HEK293 (cell line): ENCODE results near the gene CCNB1IP1.

Experiments used
- CTCF ChIA-PET: fragments of 350-600 bp; formaldehyde crosslinking; extraction: SDS; loops from one replicate; lab custom pipeline; 2021; ENCODE audit warnings: antibody characterized with exemption; lab: Yijun Ruan, JAX
- POLR2A ChIA-PET: fragments of 300-600 bp; formaldehyde crosslinking; extraction: SDS; loops from one replicate; lab custom pipeline; 2020; ENCODE audit warnings: antibody characterized with exemption, inconsistent platforms; lab: Yijun Ruan, JAX
- H3K27ac ChIP-seq: fragments of 200-500 bp; sonication (Bioruptor generic); 2 replicates; pipeline ENCODE4 v1.5.1; 2014; ENCODE audit warnings: low read depth, low read length, control low read depth, inconsistent platforms; ENCODE audit errors: extremely low read depth
- H3K36me3 ChIP-seq, 2 experiments: fragments of 200-500 bp in 1 of 2; sonication (Bioruptor generic) in 1 of 2; 1 replicate in 1 of 2; 2 replicates in 1 of 2; pipeline ENCODE4 v1.5.1; 2014 to 2017; ENCODE audit warnings: inconsistent platforms in 2 of 2, low read length in 2 of 2; ENCODE audit not compliant: control insufficient read depth in 2 of 2, insufficient read depth in 1 of 2
- H3K4me1 ChIP-seq: fragments of 200-500 bp; sonication (Bioruptor generic); 2 replicates; pipeline ENCODE4 v1.5.1; 2014; ENCODE audit warnings: mild to moderate bottlenecking, low read length, inconsistent platforms; ENCODE audit not compliant: control insufficient read depth, insufficient read depth
- H3K4me3 ChIP-seq: 2 replicates; pipeline ENCODE4 v1.5.1; 2011; ENCODE audit warnings: low read depth, mild to moderate bottlenecking, control low read depth, low read length, moderate library complexity
- H3K9me3 ChIP-seq: fragments of 200-500 bp; sonication (Bioruptor generic); 2 replicates; pipeline ENCODE4 v1.5.1; 2014; ENCODE audit warnings: low read depth, low read length, inconsistent platforms; ENCODE audit not compliant: control insufficient read depth, insufficient read depth
- BCL11A ChIP-seq: fragments of 450-650 bp; formaldehyde crosslinking; IDR thresholded peaks from 2 replicates; pipeline ENCODE4 v1.5.1; 2016; ENCODE audit warnings: low read depth, missing biosample characterization, missing genetic modification characterization
- EGR2 ChIP-seq: fragments of 450-650 bp; formaldehyde crosslinking; IDR thresholded peaks from 2 replicates; pipeline ENCODE4 v1.5.1; 2016; ENCODE audit warnings: low read depth, missing biosample characterization, missing genetic modification characterization
- GLIS1 ChIP-seq: fragments of 450-650 bp; formaldehyde crosslinking; IDR thresholded peaks from 2 replicates; pipeline ENCODE4 v1.5.1; 2016; ENCODE audit warnings: missing biosample characterization, missing genetic modification characterization
- GLIS2 ChIP-seq: fragments of 450-650 bp; formaldehyde crosslinking; IDR thresholded peaks from 2 replicates; pipeline ENCODE4 v1.5.1; 2016; ENCODE audit warnings: missing biosample characterization, missing genetic modification characterization
- HOXA7 ChIP-seq: sonication (generic); formaldehyde crosslinking; IDR thresholded peaks from 2 replicates; pipeline ENCODE4 v1.8.1; 2022; ENCODE audit warnings: missing genetic modification reagents, borderline replicate concordance
- HOXC10 ChIP-seq: sonication (generic); formaldehyde crosslinking; IDR thresholded peaks from 2 replicates; pipeline ENCODE4 v1.8.1; 2023; ENCODE audit warnings: mild to moderate bottlenecking, missing genetic modification reagents
- IKZF3 ChIP-seq: fragments of 450-650 bp; IDR thresholded peaks from 2 replicates; pipeline ENCODE4 v1.5.0; 2018; ENCODE audit warnings: missing biosample characterization, mild to moderate bottlenecking, missing genetic modification characterization, moderate library complexity
- PBX3 ChIP-seq: sonication (generic); formaldehyde crosslinking; IDR thresholded peaks from 2 replicates; pipeline ENCODE4 v1.8.1; 2022; ENCODE audit warnings: mild to moderate bottlenecking, moderate library complexity, missing genetic modification reagents
- REPIN1 ChIP-seq: fragments of 450-650 bp; formaldehyde crosslinking; IDR thresholded peaks from 2 replicates; pipeline ENCODE4 v1.5.1; 2017; ENCODE audit warnings: missing biosample characterization, missing genetic modification characterization, low read depth
- TRIM28 ChIP-seq: IDR thresholded peaks from 2 replicates; pipeline ENCODE4 v1.6.1; 2011; ENCODE audit warnings: low read length, control low read depth, borderline replicate concordance
- WT1 ChIP-seq: fragments of 450-650 bp; formaldehyde crosslinking; IDR thresholded peaks from 2 replicates; pipeline ENCODE4 v1.5.1; 2016; ENCODE audit warnings: missing biosample characterization, missing genetic modification characterization
- YY1 ChIP-seq: fragments of 450-650 bp; formaldehyde crosslinking; IDR thresholded peaks from 2 replicates; pipeline ENCODE4 v1.5.1; 2018; ENCODE audit warnings: missing biosample characterization, missing genetic modification characterization
- ZBTB44 ChIP-seq: fragments of 450-650 bp; IDR thresholded peaks from 2 replicates; pipeline ENCODE4 v1.5.1; 2018; ENCODE audit warnings: missing biosample characterization, mild to moderate bottlenecking, missing genetic modification characterization
- ZFP69B ChIP-seq: fragments of 450-650 bp; formaldehyde crosslinking; IDR thresholded peaks from 2 replicates; pipeline ENCODE4 v1.5.1; 2016; ENCODE audit warnings: missing biosample characterization, missing genetic modification characterization
- ZNF121 ChIP-seq: fragments of 450-650 bp; formaldehyde crosslinking; IDR thresholded peaks from 2 replicates; pipeline ENCODE4 v1.5.1; 2016; ENCODE audit warnings: missing biosample characterization, missing genetic modification characterization
- ZNF132 ChIP-seq: fragments of 450-650 bp; formaldehyde crosslinking; IDR thresholded peaks from 2 replicates; pipeline ENCODE4 v1.5.1; 2017; ENCODE audit warnings: missing biosample characterization, missing genetic modification characterization, borderline replicate concordance
- ZNF16 ChIP-seq: fragments of 450-650 bp; formaldehyde crosslinking; IDR thresholded peaks from 2 replicates; pipeline ENCODE4 v1.5.1; 2016; ENCODE audit warnings: low read depth, missing biosample characterization, missing genetic modification characterization
- ZNF174 ChIP-seq: fragments of 450-650 bp; formaldehyde crosslinking; IDR thresholded peaks from 2 replicates; pipeline ENCODE4 v1.5.0; 2017; ENCODE audit warnings: missing biosample characterization, mild to moderate bottlenecking, missing genetic modification characterization
- ZNF2 ChIP-seq: fragments of 450-650 bp; formaldehyde crosslinking; IDR thresholded peaks from 2 replicates; pipeline ENCODE4 v1.5.1; 2016; ENCODE audit warnings: missing biosample characterization, missing genetic modification characterization
- ZNF23 ChIP-seq: fragments of 450-650 bp; formaldehyde crosslinking; IDR thresholded peaks from 2 replicates; pipeline ENCODE4 v1.5.1; 2016; ENCODE audit warnings: missing biosample characterization, missing genetic modification characterization, borderline replicate concordance
- ZNF274 ChIP-seq, 2 experiments: fragments of 200-500 bp in 1 of 2; fragments of 450-650 bp in 1 of 2; sonication (Bioruptor generic) in 1 of 2; formaldehyde crosslinking in 1 of 2; IDR thresholded peaks; 2 replicates each; pipeline versions ENCODE4 v1.5.1 to v1.6.1; 2014 to 2016; ENCODE audit warnings: borderline replicate concordance in 1 of 2, inconsistent platforms in 1 of 2, low read length in 1 of 2, missing biosample characterization in 1 of 2, missing genetic modification characterization in 1 of 2
- ZNF292 ChIP-seq: fragments of 450-650 bp; formaldehyde crosslinking; IDR thresholded peaks from 2 replicates; pipeline ENCODE4 v1.5.1; 2016; ENCODE audit warnings: low read depth, missing biosample characterization, missing genetic modification characterization, borderline replicate concordance
- ZNF324 ChIP-seq: fragments of 450-650 bp; formaldehyde crosslinking; IDR thresholded peaks from 2 replicates; pipeline ENCODE4 v1.5.1; 2016; ENCODE audit warnings: missing biosample characterization, missing genetic modification characterization
- ZNF423 ChIP-seq: fragments of 450-650 bp; formaldehyde crosslinking; IDR thresholded peaks from 2 replicates; pipeline ENCODE4 v1.5.1; 2016; ENCODE audit warnings: missing biosample characterization, missing genetic modification characterization
- ZNF433 ChIP-seq: fragments of 450-650 bp; formaldehyde crosslinking; IDR thresholded peaks from 2 replicates; pipeline ENCODE4 v1.5.1; 2016; ENCODE audit warnings: missing biosample characterization, missing genetic modification characterization, low read depth
- ZNF449 ChIP-seq: fragments of 450-650 bp; formaldehyde crosslinking; IDR thresholded peaks from 2 replicates; pipeline ENCODE4 v1.5.1; 2017; ENCODE audit warnings: missing biosample characterization, mild to moderate bottlenecking, missing genetic modification characterization, moderate library complexity
- ZNF548 ChIP-seq: fragments of 450-650 bp; formaldehyde crosslinking; IDR thresholded peaks from 2 replicates; pipeline ENCODE4 v1.5.1; 2016; ENCODE audit warnings: missing biosample characterization, missing genetic modification characterization
- ZNF549 ChIP-seq: fragments of 450-650 bp; IDR thresholded peaks from 2 replicates; pipeline ENCODE4 v1.5.1; 2018; ENCODE audit warnings: missing biosample characterization, missing genetic modification characterization, mild to moderate bottlenecking, inconsistent platforms, moderate library complexity
- ZNF580 ChIP-seq: fragments of 450-650 bp; formaldehyde crosslinking; IDR thresholded peaks from 2 replicates; pipeline ENCODE4 v1.5.1; 2016; ENCODE audit warnings: missing biosample characterization, missing genetic modification characterization
- ZNF704 ChIP-seq: fragments of 450-650 bp; formaldehyde crosslinking; IDR thresholded peaks from 2 replicates; pipeline ENCODE4 v1.5.1; 2016; ENCODE audit warnings: missing biosample characterization, missing genetic modification characterization
- ZNF76 ChIP-seq: fragments of 450-650 bp; formaldehyde crosslinking; IDR thresholded peaks from 2 replicates; pipeline ENCODE4; 2016; ENCODE audit warnings: low read depth, missing biosample characterization, missing genetic modification characterization, borderline replicate concordance
- ZNF785 ChIP-seq: fragments of 450-650 bp; formaldehyde crosslinking; IDR thresholded peaks from 2 replicates; pipeline ENCODE4 v1.5.1; 2016; ENCODE audit warnings: missing biosample characterization, missing genetic modification characterization
- ZNF792 ChIP-seq: fragments of 450-650 bp; formaldehyde crosslinking; IDR thresholded peaks from 2 replicates; pipeline ENCODE4 v1.5.1; 2016; ENCODE audit warnings: missing biosample characterization, missing genetic modification characterization

CCNB1IP1 gene

GRCh38 chr14:20381341-20381740 is 48.3 kb upstream of the CCNB1IP1 start:
- Histone ChIP-seq H3K4me3 (no peak overlapping the region), H3K4me1 (no peaks in the 10 kb centered on the region; the same call in 1 of the 2 replicates), H3K9me3 (no peaks in the 10 kb centered on the region), H3K36me3 (peaks cover 10 to 93% of the 10 kb centered on the region in 2 experiments; a peak in 2 of 3 replicates), H3K27ac (no peak overlapping the region)
- TF ChIP-seq ZNF433 = no peak
- TF ChIP-seq ZNF2 = no peak
- no peak for TF ChIP-seq ZNF121
- TF ChIP-seq EGR2 (tag by site-specific recombination) = no peak
- TF ChIP-seq ZBTB44 (tag by site-specific recombination) = no peak
- no peak for TF ChIP-seq HOXA7
- TF ChIP-seq ZNF76 = no peak
- TF ChIP-seq ZNF174 (tag by site-specific recombination) = no peak
- TF ChIP-seq GLIS1 (tag by site-specific recombination) = no peak
- TF ChIP-seq ZNF785 (tag by site-specific recombination) = no peak
- TF ChIP-seq WT1 (tag by site-specific recombination) = no peak
- TF ChIP-seq BCL11A (tag by site-specific recombination) = no peak
- no peak for TF ChIP-seq ZNF423 (tag by site-specific recombination)
- no peak for TF ChIP-seq ZNF548 (tag by site-specific recombination)
- TF ChIP-seq GLIS2 (tag by site-specific recombination) = no peak
- no peak for TF ChIP-seq ZNF704
- ChIA-PET POLR2A (no interaction called here), CTCF (no interaction called here)

GRCh38 chr14:20380681-20381080 is 47.6 kb upstream of the CCNB1IP1 start:
- Histone ChIP-seq H3K4me3 (no peak overlapping the region), H3K36me3 (peaks cover 10 to 93% of the 10 kb centered on the region in 2 experiments; a peak in 2 of 3 replicates)

More at GRCh38 chr14:20380681-20381080, 47.6 kb upstream of the CCNB1IP1 start:
- POLR2A ChIA-PET = no interaction called here
- no peak overlapping the region for H3K27ac ChIP-seq
- no peaks in the 10 kb centered on the region for H3K9me3 ChIP-seq
- H3K4me1 ChIP-seq = no peaks in the 10 kb centered on the region; the same call in 1 of the 2 replicates
- CTCF ChIA-PET = interaction anchor here (0.5 kb wide), 1 partner anchor 12 kb away, joined by 3 read pairs; no protein-coding TSS in a partner anchor
- no peak for TF ChIP-seq ZNF324 (tag by site-specific recombination)
- TF ChIP-seq HOXC10 (CRISPR knock-in tag) = no peak
- TF ChIP-seq PBX3 (CRISPR knock-in tag) = no peak
- TF ChIP-seq ZNF23 (tag by site-specific recombination) = no peak
- TF ChIP-seq ZNF2 = no peak
- no peak for TF ChIP-seq ZNF16 (tag by site-specific recombination)
- no peak for TF ChIP-seq ZNF274 (IDR thresholded peaks at IDR 0.05; ENCODE audit: low read length)
- TF ChIP-seq ZNF274 (tag by site-specific recombination; IDR thresholded peaks at IDR 0.05; ENCODE audit: borderline replicate concordance) = no peak
- no peak for TF ChIP-seq IKZF3 (tag by site-specific recombination)
- TF ChIP-seq ZNF132 (tag by site-specific recombination) = no peak
- no peak for TF ChIP-seq ZNF549 (tag by site-specific recombination)
- TF ChIP-seq ZNF580 (tag by site-specific recombination) = no peak
- TF ChIP-seq YY1 (tag by site-specific recombination) = no peak
- no peak for TF ChIP-seq ZFP69B (tag by site-specific recombination)
- TF ChIP-seq ZNF121 = no peak
- TF ChIP-seq ZNF548 (tag by site-specific recombination) = no peak
- no peak for TF ChIP-seq ZNF792
- no peak for TF ChIP-seq ZNF292
- TF ChIP-seq REPIN1 = no peak
- TF ChIP-seq ZNF449 (tag by site-specific recombination) = no peak
- TF ChIP-seq TRIM28 = no peak
